Spleen (tissue), 7 donors: Measurements from ENCODE around the gene FADS1.

Experiments used
- CTCF ChIP-seq, 11 experiments: fragments of 200-600 bp in 7 of 11; fragments of 450-650 bp in 4 of 11; sonication (generic) in 4 of 11; IDR thresholded peaks in 8 of 11; conservative IDR thresholded peaks in 3 of 11; 1 replicate in 7 of 11; 2 replicates in 4 of 11; pipeline versions ENCODE4 v1.4.0 to v1.8.0; 2016 to 2021; ENCODE audit warnings: antibody characterized with exemption in 11 of 11, inconsistent platforms in 4 of 11, mild to moderate bottlenecking in 1 of 11
- POLR2A ChIP-seq, 3 donors: fragments of 450-650 bp; IDR thresholded peaks; one replicate each; pipeline ENCODE4 v1.5.1; 2017; ENCODE audit warnings: antibody characterized with exemption in 3 of 3, mild to moderate bottlenecking in 1 of 3
- POLR2AphosphoS5 ChIP-seq, 3 donors: sonication (generic); formaldehyde crosslinking; IDR thresholded peaks; one replicate each; pipeline ENCODE4 v1.5.1; 2017; ENCODE audit warnings: antibody characterized with exemption in 3 of 3
- donor health status: DM: no; HTN: no; CAD: no; lungs with moderate emphysema.
- donor health status: DM: no; HTN: no; CAD: no.
- donor health status: DM: no; HTN: no; CAD: no.

GRCh38 chr11:61816736-61817455 lies at the start of gene FADS1:
- TF ChIP-seq CTCF (IDR thresholded peaks at IDR 0.05 in 8 of 11, conservative IDR thresholded peaks at IDR 0.05 in 3 of 11): peak in 10 of 11 experiments; percentile 14 to 78 (median 58)
- TF ChIP-seq POLR2A (IDR thresholded peaks at IDR 0.05): no peak
- TF ChIP-seq POLR2AphosphoS5 (IDR thresholded peaks at IDR 0.05): peak; percentile 63 to 89 (median 84)
